HG02763 (cell line): ENCODE measurements around the gene SLC6A3.
"Not testable (repeated sequence)": the region's sequence is repeated elsewhere in the genome, so short reads cannot be mapped to it uniquely, and the experiment has no call there.

Experiments used
- ATAC-seq: cut with Tn5 transposase; IDR thresholded peaks from one replicate; pipeline ENCODE4 v1.9.1; 2021; ENCODE audit warnings: mild to moderate bottlenecking, moderate library complexity; ENCODE audit not compliant: unreplicated experiment

SLC6A3 gene

GRCh38 chr5:1465117-1465516 lies 19.9 kb upstream of the SLC6A3 start:
- no peak for ATAC-seq

DNA sequence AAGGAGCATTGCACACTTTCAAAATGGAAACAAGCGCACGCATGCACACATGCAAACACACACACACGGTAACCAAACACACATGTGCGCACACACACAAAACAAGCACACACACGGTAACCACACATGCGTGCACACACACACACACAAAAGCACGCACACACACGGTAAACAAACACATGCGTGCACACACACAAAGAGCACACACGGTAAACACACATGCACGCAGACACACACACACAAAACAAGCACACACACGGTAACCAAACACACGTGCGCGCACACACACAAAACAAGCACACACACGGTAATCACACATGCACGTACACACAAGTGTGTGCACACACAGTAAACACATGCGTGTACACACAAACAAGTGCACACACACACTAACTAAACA lies 19.3 kb upstream of the SLC6A3 start:
- no peak for ATAC-seq

- no peak for ATAC-seq
Observed at GRCh38 chr5:1464096-1464446, 18.8 kb upstream of the SLC6A3 start.

- ATAC-seq = no peak
Observed at GRCh38 chr5:1463326-1464095, 18.3 kb upstream of the SLC6A3 start.

DNA sequence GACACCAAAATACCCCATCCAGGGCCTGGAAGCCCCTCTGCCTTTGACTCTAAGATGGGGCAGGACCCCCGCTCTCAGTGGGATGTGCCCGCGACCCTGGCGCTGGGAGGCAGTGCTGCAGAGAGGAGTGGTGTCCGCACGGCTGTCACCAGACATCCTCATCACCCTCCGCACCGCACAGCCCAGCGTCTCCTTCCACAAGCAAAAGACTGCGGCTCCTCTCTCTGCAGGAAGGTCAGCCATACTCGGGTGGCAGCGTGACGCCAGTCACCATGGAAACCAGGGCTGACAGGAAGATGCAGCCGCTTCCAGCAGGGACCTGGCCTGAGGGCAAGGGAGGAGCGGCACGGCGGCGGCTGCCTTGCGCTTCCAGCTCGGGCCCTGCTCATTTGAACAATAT lies 17.1 kb upstream of the SLC6A3 start:
- ATAC-seq = no peak

DNA sequence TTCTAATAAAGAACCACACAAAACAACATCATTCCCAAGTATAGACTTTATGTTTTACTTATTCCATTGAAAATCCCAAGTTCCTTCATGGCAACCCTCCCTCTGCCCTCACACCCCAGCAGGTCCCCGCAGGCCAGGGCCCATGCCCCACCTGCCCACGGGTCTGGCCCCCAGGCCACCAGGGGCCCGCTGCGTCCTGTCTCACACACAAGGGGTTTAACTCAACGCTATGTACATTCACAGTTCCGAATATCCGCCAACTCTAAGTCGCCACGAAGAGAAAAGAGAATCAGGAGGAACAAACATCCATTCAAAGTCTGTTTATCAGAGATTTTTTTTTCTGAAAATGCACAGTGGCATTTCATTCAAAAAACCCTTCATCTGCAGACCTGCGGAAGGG lies 16.2 kb upstream of the SLC6A3 start:
- ATAC-seq = no peak

DNA sequence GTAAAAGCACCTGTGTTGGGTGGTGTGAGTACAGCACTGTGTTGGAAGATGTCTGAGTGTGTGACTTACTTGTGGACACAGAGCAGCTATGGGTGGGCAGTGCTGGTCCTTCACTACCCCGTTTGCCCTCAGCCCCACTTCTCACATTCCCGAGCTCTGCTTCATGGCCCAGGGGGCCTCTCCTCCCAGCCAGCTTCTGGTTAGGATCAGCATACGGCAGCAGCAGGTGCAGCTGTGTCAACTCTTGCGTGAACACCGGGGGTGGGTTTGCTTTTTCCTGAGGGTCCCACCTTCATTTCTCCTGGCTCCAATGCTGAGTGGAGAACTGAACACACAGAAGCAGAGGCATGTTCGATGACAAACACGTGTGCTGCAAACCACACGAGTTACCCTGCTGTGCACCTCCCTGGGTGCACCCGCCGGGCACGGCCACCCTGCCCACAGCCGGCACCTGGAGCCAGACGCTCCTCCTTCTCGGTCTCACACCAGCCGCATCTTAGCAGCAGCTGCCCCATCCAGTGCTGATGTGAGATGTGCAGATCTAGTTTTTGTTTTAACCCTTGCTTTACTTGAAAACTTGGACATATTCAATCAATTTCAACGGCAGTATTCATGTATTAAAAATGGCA lies 14.9 kb upstream of the SLC6A3 start:
- ATAC-seq = no peak

DNA sequence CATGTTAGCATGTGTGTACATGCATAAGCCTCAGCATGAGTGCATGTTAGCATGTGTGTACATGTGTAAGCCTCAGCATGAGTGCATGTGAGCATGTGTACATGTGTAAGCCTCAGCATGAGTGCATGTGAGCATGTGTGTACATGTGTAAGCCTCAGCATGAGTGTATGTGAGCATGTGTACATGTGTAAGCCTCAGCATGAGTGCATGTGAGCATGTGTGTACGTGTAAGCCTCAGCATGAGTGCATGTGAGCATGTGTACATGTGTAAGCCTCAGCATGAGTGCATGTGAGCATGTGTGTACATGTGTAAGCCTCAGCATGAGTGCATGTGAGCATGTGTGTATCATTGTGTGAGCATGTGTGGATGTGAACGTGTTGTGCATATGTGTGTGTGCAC lies 14.2 kb upstream of the SLC6A3 start:
- not testable (repeated sequence) for ATAC-seq

DNA sequence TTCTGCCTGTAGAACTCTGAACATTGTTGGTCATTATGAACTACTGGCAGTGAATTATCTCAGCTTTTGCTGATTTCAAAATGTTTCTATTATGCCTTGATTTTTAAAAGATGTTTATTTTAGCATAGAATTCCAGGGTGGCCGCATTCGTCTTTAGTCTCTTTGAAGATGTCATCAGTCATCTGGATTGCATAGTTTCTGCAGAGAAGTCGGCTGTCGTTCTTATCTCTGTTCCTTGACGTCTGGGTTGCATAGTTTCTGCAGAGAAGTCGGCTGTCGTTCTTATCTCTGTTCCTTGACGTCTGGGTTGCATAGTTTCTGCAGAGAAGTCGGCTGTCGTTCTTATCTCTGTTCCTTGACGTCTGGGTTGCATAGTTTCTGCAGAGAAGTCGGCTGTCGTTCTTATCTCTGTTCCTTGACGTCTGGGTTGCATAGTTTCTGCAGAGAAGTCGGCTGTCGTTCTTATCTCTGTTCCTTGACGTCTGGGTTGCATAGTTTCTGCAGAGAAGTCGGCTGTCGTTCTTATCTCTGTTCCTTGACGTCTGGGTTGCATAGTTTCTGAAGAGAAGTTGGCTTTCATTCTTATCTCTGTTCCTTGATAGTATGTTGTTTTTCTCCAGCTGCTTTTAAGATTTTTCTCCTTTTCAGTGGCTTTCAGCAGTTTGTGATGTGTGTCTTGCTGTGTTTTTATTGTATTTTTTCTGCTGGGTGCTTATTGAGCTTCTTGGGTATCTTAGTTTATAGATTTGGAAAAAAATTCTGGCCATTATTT lies 11.1 kb upstream of the SLC6A3 start:
- ATAC-seq = not testable (repeated sequence)

- no peak for ATAC-seq
Observed at GRCh38 chr5:1453613-1454012, 8.4 kb upstream of the SLC6A3 start.

- no peak for ATAC-seq
Observed at GRCh38 chr5:1449081-1449630, 3.9 kb upstream of the SLC6A3 start.

- ATAC-seq = no peak
Observed at GRCh38 chr5:1448511-1449011, 3.3 kb upstream of the SLC6A3 start.

DNA sequence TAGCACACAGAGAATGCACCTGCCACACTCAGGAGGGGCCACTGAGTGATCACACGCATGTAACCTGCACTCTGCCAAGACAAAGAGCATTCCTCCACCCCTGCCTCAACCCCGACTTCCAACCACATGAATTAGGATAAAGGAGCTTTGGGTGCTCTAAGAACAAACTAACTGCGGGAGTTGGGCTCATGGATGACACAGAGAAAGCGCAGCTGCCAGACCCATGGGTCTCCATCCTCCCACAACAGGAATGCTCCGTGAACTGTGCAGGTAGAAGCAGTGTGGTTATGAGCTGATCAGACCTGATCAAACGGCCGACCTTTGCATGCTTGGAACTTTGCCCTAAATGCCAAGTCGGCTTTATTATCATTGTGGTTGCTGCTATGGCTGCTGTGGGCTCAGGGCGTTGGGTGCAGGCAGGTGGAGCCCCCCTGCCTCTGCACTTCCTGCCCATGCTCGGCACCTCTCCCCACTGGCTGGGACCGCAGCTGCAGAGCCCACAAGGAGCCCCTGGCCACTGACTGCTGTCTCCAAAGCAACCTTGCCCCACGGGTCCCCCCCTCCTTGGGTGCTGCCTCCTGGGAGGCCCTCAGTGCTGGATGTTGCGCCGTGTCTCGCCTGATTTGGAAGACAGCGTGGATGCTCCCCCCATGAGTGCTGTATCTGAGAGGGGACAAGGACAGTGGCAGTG lies 2.6 kb upstream of the SLC6A3 start:
- ATAC-seq = no peak

GRCh38 chr5:1446602-1447343 lies 1.5 kb upstream of the SLC6A3 start:
- no peak for ATAC-seq

- no peak for ATAC-seq
Observed at GRCh38 chr5:1445689-1446601, 705 bp upstream of the SLC6A3 start.

DNA sequence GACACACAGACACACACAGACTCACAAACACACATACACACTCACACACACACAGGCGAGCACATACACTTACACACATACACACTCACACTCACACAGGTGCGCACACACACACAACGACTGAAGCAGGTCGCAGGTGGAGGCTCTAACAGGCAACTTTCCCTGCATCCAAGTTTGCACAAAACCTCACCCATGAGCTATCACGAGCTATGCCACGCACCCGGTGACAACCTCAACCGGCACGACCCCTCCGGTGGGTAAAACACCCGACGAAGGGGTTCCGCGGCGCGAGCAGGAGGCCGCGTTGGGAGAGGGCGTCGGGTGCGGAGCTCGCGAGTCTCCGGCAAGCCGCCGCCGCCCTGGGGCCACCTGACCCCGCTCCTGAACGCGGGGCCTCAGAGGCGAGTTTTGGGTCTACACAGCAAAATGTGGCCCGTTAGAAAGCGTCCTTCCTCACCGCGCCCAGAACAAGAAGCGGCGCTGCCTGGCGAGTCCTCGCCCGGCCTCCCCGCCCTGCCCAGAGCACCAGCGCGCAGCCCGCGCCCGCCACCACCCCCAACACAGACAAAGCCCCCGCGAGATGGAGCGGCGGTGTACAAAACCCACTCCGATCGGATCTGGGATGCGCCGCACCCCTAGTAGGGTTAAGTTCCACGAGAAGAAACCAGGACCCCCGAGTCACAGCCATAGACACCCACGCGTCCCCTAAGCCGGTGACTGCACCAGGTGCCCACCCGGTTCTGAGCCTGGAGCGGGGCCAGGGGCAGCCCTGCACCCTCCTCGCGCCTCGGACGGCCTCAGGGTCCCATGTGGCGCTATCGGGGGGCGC lies 665 bp downstream of the SLC6A3 start:
- no peak for ATAC-seq

- ATAC-seq = no peak
Observed at GRCh38 chr5:1443991-1444360, 1.3 kb downstream of the SLC6A3 start.

DNA sequence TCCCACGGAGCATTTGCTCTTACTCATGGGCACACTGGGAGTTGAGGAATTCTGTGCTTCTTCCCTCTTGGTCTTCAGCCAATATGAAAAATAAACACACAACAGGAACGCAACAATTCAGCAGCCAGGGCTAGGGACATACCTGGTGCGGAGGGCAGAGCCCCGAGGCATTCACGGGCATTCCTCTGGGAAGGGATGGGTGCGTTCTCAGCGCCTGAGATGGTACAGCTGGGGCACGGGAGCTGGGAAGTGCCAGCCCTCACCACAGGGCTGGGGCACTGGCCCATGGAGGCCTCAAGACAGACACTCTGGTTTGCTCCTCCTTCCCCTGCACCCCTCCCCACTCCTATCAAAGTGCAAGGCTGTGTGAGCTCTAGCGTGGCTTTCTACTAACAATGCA lies 2.1 kb downstream of the SLC6A3 start:
- ATAC-seq = no peak
